DND-41 (cell line): ENCODE data around the gene DAZAP1.

ENCODE experiments used
- CTCF ChIP-seq: IDR thresholded peaks from 2 replicates; pipeline ENCODE4 v1.5.1; 2012; ENCODE audit warnings: borderline replicate concordance, low read length, moderate library complexity, mild to moderate bottlenecking; ENCODE audit not compliant: poor library complexity, severe bottlenecking; ENCODE audit errors: extremely low read depth
- EZH2 ChIP-seq: IDR thresholded peaks from 3 replicates; pipeline ENCODE4 v1.6.1; 2012; ENCODE audit warnings: borderline replicate concordance, low read depth, mild to moderate bottlenecking, moderate library complexity, low read length, inconsistent platforms; ENCODE audit not compliant: severe bottlenecking

- TF ChIP-seq CTCF (no peak), EZH2 (no peak)
Measured at GRCh38 chr19:1461862-1462261, 54.5 kb downstream of the DAZAP1 start.
